Activated naive CD4-positive, alpha-beta T cell treated with Interleukin-2 at 50 U/mL for 16 hours (primary cell): Measurements from ENCODE around the gene POU5F1.
"Not testable (repeated sequence)": the region's sequence is repeated elsewhere in the genome, so short reads cannot be mapped to it uniquely, and the experiment has no call there.

Experiments used
- DNase-seq: peaks from one replicate; pipeline ENCODE4 v3.0.0-alpha.2; 2020

POU5F1 gene

DNA sequence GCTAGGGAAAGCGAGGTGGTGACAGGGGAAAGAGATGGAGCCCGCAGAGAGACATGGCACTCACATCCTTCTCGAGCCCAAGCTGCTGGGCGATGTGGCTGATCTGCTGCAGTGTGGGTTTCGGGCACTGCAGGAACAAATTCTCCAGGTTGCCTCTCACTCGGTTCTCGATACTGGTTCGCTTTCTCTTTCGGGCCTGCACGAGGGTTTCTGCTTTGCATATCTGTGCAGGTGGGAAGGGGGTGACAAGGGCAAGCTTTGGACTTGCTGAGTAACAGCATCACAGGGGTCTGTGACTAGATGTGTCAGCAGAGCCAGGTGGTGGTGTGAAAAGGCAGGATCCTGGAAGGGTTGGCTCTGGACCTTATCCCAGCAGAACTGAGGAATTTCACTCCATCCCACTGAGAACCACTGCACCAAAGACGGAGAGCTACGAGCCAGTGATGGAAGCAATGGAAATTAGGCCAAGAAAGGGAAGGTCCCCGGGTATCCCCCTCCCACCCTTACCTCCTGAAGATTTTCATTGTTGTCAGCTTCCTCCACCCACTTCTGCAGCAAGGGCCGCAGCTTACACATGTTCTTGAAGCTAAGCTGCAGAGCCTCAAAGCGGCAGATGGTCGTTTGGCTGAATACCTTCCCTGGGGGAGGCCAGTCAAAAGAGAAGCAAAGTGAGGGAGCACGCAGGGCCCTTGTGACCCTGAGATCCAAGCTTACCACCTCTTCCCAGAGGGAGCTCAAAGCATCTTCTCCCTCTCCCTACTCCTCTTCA lies 5.2 kb downstream of the POU5F1 start:
- DNase-seq = peak; percentile 12

DNA sequence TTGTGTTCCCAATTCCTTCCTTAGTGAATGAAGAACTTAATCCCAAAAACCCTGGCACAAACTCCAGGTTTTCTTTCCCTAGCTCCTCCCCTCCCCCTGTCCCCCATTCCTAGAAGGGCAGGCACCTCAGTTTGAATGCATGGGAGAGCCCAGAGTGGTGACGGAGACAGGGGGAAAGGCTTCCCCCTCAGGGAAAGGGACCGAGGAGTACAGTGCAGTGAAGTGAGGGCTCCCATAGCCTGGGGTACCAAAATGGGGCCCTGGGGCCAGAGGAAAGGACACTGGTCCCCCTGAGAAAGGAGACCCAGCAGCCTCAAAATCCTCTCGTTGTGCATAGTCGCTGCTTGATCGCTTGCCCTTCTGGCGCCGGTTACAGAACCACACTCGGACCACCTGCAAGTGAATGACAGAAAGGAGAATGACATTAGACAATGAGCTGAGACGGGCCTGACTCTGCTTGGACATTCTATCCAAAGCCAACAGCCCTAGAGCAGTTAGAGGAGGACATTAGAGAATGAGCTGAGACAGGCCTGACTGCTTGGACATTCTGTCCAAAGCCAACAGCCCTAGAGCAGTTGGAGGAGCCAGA lies 5.9 kb downstream of the POU5F1 start:
- DNase-seq = not testable (repeated sequence)

DNA sequence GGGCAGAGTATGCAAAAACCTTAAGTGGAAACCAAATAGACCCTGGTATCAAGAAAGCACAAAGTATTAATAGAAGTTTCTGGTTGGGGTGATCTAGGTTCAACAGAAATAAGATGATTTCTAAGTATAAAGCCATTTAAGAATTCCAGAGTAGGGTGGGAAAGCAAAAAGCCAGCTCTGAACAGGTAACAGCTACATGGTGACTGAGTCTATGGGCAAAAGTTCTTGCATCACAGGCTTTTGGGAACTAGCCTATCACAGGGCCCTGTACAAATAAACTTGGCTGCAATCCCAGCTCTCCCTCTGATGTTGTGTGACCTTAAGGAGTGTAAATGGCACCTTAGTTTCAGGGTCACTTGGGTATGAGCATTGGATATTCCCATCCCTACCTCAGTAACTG lies 6.6 kb downstream of the POU5F1 start:
- DNase-seq = no peak

DNA sequence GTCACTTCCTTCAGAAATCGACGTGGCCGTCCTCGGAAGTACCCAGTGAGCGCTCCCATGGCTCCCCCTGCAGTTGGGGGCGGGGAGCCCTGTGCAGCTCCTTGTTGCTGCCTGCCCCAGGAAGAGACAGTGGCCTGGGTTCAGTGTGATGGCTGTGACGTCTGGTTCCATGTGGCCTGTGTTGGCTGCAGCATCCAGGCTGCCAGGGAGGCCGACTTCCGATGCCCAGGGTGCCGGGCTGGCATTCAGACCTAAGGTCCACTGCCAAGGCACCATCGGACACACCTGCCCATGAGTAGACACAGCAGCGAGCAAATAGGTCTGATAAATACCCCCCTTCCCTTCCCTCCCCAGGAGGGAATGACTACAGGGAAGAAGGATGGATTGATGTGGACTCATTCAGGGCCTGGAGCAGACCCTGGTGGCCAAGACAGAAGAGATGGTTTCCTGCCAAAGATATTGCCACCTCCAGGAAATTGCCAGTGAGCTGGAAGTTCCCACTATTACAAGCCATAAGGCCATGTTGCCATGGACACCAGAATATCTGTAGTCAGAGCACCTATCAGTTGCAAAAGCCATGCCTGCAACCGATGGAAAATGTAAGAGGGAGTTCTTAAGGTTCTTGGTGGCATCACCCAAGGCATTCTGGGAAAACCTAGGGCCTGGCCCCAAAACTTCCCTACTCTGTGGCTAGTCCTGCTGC lies 7.9 kb downstream of the POU5F1 start:
- no peak for DNase-seq

DNA sequence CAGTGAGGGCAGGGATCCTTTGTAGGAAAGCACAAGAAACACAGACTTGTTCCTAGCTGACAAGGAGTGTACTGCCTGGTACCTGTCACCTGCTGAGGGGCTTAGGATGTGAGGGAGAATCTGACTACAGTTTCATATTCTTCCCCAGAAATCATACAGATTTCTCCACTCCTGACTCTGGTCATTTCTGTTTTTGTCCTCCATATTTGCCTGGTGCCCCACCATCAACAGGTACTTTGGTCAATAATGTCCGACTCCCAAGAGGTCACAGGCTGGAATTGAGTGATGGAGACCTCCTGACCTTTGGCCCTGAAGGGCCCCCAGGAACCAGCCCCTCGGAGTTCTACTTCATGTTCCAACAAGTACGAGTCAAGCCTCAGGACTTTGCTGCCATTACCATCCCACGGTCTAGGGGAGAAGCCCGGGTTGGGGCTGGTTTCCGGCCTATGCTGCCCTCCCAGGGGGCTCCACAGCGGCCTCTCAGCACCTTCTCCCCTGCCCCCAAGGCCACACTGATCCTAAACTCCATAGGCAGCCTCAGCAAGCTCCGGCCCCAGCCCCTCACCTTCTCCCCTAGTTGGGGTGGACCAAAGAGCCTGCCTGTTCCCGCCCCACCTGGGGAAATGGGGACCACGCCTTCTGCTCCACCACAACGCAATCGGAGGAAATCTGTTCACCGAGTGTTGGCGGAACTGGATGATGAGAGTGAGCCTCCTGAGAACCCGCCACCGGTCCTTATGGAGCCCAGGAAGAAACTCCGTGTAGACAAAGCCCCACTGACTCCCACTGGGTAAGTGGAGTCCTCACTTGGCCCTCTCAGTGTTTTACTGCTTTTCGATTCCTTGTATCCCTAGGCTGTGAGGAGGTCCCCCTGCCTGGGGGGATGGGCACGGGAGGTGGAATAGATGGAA lies 9.0 kb downstream of the POU5F1 start:
- DNase-seq = no peak

DNA sequence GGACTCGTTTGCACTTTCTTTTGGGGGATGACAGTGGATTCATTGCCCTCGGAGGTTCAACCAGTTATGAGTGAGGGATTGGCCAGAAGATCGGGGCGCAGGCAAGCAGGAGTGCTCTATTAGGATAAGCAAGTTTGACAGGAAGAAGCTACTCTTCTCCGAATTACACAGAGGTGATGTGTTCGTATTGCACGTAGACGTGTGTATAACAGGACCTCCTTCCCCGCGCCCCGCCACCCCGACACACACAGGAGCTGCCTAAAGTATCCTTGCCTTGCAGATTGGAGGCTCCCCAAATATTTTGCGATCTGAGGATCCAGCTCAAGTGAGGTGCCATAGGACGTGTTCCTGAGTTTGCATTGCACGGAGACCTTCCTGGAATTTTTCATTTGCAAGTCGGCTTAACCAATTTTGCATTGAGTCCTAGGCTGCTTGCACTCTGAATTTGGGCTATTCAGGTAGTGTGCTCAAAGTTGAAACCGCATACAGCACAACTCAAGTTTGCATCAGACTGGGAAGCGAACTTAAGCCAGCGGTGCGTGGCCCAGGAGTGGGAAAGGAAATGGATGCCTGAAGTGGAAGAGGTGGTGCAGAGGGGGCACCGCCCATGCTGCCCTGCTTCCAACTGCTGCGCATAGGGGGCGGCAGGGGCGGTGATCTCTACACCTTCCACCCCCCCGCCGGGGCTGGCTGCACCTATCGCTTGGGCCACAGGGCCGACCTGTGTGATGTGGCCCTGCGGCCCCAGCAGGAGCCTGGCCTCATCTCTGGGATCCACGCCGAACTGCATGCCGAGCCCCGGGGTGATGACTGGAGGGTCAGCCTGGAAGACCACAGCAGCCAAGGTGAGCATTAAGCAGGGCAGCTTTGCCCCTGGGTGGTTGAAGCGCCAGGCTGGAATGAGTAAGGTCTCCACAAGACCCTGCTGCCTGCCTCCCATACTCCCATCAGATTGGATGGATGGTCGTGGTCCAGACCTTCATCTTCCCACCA lies 11.3 kb downstream of the POU5F1 start:
- DNase-seq = peak; percentile 24

DNA sequence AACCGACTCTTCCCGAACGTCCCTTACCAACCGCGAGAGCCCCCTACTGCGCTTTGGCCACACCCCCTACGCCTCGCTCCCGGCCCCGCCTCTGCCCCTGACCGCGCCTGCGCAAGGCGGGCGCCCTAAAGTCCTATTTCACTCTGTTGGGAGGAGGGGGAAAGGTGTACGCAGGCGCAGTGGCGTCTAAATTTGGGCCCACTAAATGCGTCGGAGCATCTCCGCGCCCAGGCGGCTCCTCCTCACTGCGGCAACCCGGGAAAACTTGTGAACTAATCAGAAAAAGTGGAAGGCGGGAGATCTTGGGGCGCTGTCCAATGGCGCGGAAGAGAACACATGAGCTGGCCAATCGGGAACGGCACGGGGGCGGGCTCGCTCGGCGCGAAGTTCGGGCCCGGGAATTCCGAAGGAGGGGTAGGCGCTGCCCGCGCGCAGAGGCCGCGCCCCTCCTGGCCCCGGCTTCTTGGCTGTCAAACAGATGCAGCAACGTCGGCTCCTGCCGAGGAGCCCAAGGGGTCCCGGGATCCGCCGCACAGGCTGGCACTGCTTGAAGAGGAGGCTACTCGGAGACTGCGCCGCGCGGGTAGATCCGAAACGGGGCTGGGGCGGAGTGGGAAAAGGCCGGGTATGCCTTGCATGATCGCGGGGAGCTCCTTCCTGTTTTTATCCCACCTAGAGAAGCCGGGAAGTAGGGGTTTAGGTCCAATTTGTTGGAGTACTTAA lies 12.2 kb downstream of the POU5F1 start, which contains the start of gene TCF19:
Gene TCF19, plus strand, starts transcription at position 450 of the 723 bp plus-strand sequence. CDS start 881 bp downstream, outside the sequence.
- peak; percentile 100 for DNase-seq

DNA sequence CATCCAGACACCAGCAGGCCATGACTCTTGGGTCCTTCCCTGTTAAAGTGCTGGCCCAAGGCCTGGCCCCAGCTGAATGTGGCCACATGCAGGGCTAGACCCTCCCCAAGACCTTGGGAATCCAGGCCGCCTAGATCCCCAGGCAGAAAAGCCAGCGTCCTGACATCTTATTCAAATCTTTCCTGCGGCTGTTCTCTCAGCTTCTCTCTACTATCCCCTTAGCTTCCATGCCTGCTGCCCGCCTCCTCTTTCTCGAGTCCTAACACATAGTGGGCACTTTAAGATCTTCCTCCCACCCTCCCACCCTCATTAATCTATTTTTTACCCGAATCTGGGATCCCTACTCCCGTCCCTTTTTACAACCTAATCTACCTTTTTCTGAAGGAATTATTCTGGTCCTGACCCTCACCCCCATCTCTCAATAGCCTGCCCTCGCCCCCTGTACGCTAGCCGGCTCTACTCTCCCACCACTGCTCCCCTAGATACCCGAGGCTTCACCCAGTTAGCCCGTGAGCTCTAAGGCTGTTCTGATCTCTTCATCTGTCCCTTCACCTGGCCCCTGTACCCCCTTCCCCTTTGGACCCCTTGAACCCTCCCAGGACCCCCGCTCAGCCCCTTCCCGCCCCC lies 12.9 kb downstream of the POU5F1 start, which contains the start of gene CCHCR1:
Gene CCHCR1, minus strand, starts transcription at position 290 of the 627 bp plus-strand sequence. Its CDS starts 202 bp downstream, at position 88.
- no peak for DNase-seq

DNA sequence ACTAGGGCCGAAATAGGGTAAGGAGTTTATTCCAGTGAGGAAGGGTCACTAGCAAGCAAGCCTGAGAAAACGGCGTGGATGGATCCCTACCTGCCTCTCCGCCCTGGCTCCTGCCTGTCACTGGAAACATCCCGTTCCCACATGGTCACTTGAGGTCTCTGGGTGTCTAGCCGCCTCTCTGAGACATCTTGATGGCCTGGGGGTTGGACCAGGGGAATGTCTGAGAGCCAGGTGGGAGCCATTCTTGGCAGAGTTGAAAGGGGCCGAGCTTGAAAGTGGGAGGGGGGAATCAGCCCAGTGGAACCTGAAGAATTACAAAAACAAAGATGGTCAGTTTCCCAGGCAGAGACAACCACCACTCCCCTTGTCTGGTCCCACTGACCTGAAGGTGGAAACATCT lies 13.8 kb downstream of the POU5F1 start:
- DNase-seq = no peak

DNA sequence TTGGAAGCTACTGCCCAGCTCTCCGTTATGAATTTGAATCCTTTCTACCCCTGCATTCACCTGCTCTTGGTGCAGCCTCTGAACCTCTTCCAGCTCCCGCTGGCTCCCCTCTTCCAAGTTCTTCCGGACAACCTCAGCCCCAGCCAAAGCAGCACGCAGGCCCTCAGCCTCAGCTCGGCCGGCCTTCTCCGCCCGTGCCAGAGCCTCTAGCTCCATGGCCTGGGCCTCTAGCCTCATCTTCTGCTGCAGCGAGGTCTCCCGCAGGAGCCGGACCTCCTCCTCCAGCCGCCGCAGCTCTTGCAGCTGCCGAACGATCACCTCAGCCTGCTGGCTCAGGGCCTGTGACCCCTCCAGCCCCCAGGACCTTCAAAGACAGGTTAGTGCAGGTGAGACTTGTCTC lies 16.0 kb downstream of the POU5F1 start:
- no peak for DNase-seq

DNA sequence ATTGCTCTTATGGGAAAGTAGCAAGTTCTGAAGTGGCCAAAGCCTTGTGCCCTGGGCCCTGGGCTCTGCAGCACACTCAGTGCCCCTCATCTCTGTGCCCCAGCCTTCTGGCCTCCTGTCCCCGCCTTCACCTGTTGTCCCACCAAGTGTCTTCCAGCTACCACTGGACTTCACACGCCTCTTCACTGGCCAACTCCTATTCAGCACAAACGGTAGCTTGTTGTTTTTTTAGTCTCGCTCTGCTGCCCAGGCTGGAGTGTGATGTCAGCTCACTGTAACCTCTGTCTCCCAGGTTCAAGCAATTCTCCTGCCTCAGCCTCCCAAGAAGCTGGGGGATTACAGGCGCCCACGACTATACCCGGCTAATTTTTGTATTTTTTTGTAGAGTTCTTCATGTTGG lies 17.7 kb downstream of the POU5F1 start:
- DNase-seq = no peak

DNA sequence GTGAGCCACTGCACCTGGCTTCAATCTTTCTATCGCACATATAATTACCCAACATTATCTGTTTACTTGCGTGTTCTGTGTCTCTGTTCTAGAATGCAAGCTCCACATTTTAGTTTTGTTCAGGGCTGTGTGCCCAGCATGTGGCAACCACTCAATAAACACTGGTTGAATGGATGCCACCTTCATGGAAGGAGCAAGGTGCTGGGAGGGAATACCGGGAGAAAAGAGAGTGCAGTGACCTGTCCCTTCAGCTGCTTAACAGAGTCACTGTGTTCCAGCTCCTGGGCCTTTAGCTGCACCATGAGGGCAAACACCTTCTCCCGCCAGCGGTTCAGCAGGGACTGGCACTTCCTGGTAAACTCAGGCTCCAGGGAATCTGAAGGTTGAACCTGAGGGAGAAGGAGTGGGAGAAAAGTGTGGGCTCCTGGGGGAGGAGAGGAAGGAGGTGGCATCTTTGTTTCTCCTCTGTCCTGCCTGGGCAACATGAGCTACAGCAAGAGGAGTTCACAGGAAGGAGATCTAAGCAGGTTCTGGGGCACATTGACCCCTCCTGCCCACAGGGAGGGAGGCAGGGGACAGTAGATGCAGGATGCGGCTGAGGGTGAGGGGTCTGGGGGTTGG lies 20.5 kb downstream of the POU5F1 start:
- no peak for DNase-seq

DNA sequence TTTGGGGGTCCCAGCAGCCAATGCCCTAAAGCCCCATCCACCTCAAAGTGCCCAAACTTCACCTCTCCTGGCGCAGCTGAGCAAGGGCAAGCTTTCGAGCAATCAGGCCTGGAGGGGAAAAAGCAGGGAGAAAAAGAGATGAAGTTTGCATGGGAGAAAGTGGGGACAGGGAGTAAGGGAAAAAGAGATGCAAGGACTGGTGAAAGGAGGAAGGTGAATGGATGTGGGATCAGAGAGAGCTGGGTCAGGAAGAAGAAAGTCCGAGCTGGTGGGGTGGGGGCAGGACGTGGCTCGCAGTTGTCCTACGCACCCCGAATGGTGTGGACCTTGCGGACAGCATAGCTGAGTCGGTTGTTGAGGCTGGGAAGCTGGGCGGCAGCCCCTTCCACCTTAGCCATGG lies 25.1 kb downstream of the POU5F1 start:
- no peak for DNase-seq

DNA sequence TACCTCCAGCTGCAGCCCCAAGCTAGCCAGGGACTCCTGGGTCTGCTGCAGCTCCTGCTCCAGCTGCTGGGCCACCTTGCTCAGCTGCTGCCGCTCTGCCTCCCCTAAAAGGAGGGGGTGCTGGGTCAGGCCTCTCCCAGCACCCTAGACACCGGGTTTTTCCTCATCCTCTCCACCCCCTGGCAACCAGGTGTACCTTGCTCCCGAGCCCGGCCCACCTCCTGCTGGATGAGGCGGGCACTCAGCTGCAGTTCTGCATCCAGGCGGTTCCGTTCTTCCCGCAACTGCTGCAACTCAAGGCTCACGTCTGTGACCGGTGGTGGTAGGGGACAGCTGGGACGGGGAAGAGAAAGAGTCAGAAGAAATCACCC lies 25.5 kb downstream of the POU5F1 start:
- DNase-seq = no peak

DNA sequence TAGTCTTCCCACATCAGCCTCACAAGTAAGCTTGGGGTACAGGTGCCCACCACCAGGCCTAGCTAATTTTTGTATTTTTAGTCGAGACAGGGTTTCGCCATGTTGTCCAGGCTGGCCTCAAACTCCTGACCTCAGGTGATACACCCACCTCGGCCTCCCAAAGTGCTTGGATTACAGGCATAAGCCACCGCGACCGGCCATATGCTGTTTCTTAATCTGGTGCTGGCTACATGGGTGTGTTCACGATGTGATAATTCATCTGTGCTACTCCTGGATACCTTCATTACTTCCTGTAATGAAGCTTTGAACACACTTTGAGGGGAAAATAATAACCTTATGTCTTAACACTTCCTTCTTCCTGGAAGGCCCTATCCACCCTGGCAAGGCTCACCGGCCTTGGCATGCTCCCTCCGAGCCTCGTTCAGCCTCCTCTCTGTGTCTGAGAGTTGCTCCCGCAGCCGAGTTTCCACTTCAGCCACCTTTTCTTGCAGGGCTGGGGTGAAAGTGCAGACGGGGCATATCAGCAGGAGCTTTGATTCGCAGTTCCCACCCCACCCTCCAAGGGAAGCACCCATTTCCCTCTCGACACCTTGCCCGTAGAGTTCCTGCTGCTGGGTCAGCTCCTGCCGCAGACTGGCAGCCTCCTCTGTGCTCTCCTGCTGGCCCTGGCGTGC lies 26.0 kb downstream of the POU5F1 start:
- no peak for DNase-seq

DNA sequence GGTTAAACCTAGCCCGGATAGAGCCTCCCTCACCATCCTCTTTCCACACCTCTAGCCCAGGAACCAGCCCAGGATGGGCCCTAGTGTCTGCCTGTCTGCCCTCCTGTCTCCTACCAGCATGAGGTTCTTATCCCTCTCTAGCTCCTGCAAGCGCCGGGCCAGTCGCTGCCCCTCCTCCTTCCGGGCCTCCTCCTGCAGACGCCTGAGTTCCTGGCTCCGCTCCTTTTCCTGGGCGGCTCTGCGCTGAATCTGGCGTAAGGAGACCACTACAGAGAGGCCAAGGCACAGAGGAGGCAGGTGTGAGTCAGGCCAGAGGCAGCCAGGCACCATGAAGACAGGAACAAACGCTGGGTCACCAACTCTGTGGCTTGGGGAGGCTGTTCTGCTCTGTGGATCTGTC lies 27.3 kb downstream of the POU5F1 start:
- DNase-seq = no peak

DNA sequence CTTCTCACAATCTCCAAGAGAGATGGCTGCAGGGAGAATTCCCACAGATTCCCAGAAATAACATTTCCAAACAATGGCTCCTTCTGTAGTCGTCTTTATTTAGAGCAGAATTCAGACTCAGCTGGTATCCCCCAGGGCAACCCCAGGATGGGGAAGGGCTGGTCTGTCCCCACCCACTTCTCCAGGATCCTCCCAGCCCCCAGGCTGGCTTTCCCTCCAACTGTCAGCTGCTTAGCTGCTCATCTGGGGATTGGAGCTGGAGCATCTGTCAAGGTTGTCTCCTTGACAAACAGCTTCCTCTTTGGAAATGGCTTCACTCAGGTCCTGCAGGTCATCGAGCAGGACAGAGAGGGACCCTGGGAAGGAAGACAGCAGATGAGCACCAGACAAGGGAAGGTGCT lies 28.1 kb downstream of the POU5F1 start:
- no peak for DNase-seq

DNA sequence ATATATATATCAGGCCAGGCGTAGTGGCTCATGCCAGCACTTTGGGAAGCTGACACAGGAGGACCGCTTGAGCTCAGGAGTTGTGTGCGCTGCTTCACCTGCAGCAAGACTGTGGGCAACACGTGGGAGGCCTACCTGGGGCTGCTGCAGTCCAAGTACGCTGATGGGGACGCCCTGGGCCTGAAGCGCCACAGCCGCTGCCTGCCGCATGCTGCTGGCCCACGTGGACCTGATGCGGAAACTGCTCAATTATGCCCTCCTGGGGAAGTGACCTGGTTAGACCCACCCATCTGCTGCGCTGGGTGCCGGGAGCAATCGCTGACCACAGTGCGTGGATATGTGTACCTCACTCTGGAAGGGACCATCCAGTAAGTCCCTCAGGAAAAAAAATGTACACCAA lies 29.8 kb downstream of the POU5F1 start:
- DNase-seq = no peak

DNA sequence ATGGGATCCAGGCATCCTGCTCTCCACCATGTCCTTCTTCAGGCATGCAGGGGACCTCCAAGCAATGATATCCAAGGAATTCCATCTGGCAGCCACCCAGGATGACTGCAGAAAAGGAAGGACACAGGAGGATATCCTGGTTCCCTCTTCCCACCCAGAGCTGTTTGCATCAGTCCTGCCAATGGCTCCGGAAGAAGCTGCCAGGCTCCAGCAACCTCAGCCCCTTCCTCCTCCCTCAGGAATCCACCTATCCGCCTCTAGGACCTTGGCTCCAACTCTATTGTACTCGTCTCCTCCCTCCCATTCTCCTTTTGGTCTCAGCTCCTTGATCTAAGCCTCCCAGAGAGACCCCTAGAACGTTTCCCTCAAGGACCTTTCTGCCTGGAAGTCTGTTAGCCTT lies 30.9 kb downstream of the POU5F1 start:
- no peak for DNase-seq
